Left lobe of liver (tissue), 2 donors: Measurements from ENCODE around the gene CLDN25. TPM values are rescaled to one million over a fixed set of nuclear protein-coding genes. Genes with fewer than 3 reads are reported as not detected.
A peak's percentile ranks its signal among the peaks of the same experiment; 100 is the strongest.
"Not testable (repeated sequence)": the region's sequence is repeated elsewhere in the genome, so short reads cannot be mapped to it uniquely, and the experiment has no call there.

Experiments used
- ATAC-seq: fragments of 200-7000 bp; cut with Tn5 transposase; one replicate; pipeline ENCODE4 v1.9.1; 2020; ENCODE audit warnings: mild to moderate bottlenecking, moderate library complexity
- DNase-seq: peaks from one replicate; pipeline ENCODE4 v3.0.0-alpha.2; 2020; ENCODE audit warnings: low spot score
- total RNA-seq: library from RNA; stranded (reverse); gene quantifications from one replicate; pipeline ENCODE4 v1.2.1, GENCODE V29; 2021
- donor health status: DM: no; HTN: no; CAD: no; lungs with moderate emphysema.
- donor health status: DM: no; HTN: yes; CAD: no.

The CLDN25 gene
- not detected for total RNA-seq

DNA sequence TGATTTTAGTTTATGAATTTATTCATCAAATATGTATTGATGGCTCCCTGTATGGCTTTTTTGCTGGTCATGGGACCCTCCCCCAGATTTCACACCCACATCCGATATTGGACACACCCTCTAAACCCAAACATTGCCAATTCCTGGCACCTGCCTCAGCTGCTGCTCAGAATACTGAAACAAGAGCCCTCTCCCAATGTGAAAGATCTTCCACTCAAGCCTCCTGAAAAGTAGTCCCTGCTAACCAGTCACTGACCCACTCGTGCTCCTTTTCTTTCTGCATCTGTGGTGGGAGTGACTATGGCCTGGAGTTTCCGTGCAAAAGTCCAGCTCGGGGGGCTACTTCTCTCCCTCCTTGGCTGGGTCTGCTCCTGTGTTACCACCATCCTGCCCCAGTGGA lies at the start of gene CLDN25:
CLDN25 (plus strand) TSS at position 301 of the 400 bp plus-strand sequence; CDS start at position 301, 0 bp downstream.
- DNase-seq = no peak

DNA sequence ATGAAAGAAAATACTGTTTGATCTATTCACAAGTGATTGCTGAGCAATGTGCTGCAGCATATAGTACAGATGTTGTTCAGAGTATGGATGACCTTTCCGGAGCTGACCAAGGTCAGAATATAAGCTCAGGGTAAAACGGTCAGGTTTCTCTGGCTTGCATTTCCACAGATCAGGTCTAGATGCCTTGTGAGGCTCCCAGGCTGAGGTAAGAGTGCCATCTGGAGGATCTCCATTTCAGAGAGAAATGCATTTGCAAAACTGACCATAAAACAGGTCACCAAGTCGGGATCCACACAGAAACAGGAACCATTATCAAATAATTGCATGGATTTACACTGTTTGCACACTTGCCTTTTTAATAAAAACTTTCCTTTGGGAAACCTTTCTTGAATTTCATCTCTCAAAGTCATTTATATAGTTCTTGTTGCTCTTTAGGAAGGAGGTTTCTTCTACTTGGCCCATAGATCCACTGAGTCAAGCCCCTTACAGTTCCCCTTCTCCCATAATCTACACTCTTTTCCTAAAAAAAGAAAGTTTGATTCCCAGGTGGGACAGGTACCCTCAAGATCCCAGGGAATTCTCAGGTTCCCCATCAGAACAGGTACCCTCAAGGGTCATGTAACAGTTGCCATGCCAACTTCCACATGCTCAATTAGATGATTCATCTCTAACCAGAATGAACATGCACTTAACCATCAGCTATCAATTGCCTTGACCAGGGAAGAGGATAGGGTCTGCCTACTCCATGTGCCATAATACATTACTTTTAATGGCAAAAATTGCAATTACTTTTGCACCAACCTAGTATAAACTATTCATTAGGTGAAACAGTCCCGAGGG lies 48.5 kb upstream of the CLDN25 start:
- peak; percentile 84 for ATAC-seq
- DNase-seq = no peak

More for the DNA sequence above, at the start of gene CLDN25:
- ATAC-seq = no peak

DNA sequence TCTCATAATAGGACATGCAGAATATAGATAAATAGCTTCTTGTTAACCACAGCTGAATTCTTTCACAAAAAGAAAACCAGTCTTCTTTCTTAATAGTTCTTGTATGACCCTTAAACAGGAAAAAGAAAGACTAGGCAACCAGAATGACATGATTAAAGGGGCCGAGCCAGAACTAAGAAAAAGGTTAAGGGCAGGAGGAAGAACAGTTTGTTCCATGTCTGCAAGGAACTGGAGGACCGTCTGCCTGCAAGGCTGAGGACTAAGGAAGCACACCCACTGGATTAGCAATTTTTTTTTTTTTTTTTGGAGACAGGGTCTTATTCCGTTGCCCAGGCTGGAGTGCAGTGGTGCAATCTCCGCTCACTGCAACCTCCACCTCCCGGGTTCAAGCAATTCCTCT lies 47.5 kb upstream of the CLDN25 start:
- DNase-seq = no peak
- no peak for ATAC-seq

GRCh38 chr11:113736323-113736722 lies 43.3 kb upstream of the CLDN25 start:
- DNase-seq (no peak), ATAC-seq (no peak)

- DNase-seq (no peak), ATAC-seq (no peak)
Observed at GRCh38 chr11:113752932-113753331, 26.7 kb upstream of the CLDN25 start.

DNA sequence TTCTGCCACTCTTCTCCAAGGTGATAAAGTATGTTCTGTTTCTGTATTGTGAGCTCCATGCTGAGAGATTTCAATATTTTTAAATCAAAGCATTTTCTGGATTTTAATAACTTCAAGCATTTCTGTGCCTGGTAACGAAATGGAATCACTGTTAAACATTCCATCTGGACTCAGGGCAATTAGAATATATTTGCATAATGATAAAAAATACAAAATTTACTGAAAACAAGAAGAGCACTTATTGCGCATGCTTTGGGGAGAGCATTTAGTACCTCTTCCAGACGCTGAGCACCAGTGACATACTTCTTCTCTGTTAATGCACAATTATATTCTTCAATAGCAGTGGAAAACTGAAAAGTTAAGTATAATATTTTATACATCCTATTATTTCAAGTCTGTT lies 19.4 kb upstream of the CLDN25 start:
- DNase-seq (no peak), ATAC-seq (no peak)

DNA sequence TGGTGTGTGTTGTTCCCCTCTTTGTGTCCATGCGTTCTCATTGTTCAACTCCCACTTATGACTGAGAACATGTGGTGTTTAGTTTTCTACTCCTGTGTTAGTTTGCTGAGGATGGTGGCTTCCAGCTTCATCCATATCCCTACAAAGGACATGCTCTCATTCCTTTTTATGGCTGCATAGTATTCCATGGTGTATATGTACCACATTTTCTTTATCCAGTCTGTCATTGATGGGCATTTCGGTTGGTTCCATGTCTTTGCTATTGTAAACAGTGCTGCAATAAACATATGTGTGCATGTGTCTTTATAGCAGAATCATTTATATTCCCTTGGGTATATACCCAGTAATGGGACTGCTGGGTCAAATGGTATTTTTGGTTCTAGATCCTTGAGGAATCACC lies 16.6 kb upstream of the CLDN25 start:
- not testable (repeated sequence) for ATAC-seq, DNase-seq

GRCh38 chr11:113764527-113765219 lies 14.9 kb upstream of the CLDN25 start:
- DNase-seq = no peak
- no peak for ATAC-seq

DNA sequence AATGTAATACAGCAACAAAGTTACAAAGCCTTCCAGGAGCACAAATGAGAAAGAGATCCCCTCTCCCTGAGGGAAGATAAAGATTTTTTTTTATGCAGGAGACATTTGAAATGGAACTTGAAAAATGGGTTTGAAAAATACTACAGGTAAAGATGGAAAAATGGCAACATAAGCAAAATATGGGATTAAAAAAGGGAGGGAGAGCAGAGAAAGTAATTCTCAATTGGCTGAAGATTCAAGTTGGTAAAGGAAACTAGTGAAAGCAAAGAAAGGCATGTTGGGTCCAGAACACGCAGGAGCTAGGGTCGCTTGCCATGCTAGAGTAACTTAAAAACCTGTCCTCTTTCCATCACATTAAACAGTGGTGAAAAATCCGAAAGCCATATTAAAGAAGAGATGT lies 7.6 kb upstream of the CLDN25 start:
- DNase-seq = no peak
- no peak for ATAC-seq

DNA sequence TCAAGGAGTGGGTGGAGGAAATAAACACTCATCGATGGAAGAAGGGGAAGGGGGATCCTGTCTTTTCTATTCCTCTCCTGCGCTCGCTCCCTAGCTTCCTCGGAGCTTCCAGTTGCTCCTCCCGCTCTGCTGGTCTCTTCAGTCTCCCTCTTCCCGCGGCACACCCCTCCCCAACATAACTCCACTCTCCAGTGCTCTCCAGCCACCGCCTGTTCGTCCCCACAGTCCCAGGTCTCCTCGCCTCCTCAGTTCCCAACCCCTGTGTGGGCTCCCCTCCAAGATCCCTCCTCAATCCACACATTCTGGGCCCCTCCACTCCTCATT lies 6.5 kb upstream of the CLDN25 start:
- peak; percentile 48 for ATAC-seq
- no peak for DNase-seq

- DNase-seq = peak; percentile 98
- ATAC-seq = peak; percentile 97
Observed at GRCh38 chr11:113773416-113774173, 6.0 kb upstream of the CLDN25 start, which contains the start of gene ZW10. ZW10 (minus strand) TSS chr11:113773692; CDS start chr11:113773666, 26 bp downstream.

- ATAC-seq = no peak
- DNase-seq = no peak
Observed at GRCh38 chr11:113774174-113774503, 5.5 kb upstream of the CLDN25 start.

GRCh38 chr11:113778111-113778910 lies 1.3 kb upstream of the CLDN25 start:
- peak; percentile 63 for DNase-seq
- peak; percentile 43 for ATAC-seq

DNA sequence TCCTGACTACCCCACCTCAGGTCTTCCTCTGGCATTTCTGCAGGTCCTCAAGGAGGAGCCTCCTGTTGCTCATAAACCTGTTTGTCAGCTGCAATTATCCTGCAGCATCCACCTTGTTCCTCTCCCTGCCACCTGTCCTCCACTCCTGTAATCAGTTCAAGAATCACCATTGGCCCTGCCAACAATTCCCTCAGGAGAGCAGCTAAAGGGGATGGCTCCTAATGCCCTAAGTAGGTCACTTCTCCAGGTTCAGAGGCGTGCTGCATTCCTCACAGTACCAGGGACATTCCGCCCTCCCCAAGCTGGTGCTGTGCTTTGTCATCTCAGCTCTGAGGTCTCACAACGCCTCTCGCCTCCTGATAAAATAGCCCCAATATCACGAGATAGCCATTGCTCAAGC lies 2.1 kb downstream of the CLDN25 start:
- peak; percentile 65 for DNase-seq
- peak; percentile 83 for ATAC-seq

GRCh38 chr11:113782134-113782533 lies 2.5 kb downstream of the CLDN25 start:
- no peak for DNase-seq
- peak; percentile 76 for ATAC-seq

DNA sequence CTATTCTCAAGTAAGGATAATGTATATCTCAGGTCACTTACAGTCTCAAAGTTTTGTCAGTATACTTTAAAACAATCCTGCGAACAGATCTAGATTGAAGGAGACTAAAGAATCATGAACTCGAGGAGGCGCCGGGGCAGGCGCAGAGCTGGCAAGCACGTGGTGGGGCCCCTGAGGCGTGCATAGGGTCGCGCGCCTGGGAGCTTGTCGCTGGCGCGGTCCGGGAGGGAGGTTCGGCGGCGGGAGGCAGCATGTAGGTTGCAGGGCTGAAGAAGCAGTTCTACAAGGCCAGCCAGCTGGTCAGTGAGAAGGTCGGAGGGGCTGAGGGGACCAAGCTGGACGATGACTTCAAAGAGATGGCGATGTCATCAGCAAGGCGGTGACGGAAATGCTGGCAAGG lies 9.4 kb downstream of the CLDN25 start:
- not testable (repeated sequence) for DNase-seq, ATAC-seq

DNA sequence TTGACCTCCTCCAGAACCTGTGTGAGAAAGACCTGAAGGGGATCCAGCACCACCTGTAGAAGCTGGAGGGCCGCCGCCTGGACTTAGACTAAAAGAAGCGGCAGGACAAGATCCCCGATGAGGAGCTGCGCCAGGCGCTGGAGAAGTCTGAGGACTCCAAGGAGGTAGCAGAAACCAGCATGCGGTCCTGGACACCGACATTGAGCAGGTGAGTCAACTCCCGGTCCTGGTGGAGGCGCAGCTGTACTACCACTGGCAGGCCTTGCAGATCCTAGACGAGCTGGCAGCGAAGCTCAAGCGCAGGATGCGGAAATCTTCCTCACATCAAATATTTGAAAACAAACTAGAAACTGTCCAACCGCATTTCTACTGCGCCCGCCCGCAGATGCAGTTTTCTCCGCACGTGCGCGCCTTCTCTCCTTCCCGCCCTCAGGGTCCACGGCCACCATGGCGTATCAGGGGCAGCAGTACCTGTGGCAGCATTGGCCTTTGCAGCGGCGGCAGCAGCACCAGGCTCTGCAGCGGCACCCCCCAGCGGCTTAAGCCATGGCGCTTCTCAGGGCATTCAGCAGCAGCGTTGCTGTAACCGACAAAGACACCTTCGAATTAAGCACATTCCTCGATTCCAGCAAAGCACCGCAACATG lies 10.2 kb downstream of the CLDN25 start:
- ATAC-seq = no peak
- no peak for DNase-seq

DNA sequence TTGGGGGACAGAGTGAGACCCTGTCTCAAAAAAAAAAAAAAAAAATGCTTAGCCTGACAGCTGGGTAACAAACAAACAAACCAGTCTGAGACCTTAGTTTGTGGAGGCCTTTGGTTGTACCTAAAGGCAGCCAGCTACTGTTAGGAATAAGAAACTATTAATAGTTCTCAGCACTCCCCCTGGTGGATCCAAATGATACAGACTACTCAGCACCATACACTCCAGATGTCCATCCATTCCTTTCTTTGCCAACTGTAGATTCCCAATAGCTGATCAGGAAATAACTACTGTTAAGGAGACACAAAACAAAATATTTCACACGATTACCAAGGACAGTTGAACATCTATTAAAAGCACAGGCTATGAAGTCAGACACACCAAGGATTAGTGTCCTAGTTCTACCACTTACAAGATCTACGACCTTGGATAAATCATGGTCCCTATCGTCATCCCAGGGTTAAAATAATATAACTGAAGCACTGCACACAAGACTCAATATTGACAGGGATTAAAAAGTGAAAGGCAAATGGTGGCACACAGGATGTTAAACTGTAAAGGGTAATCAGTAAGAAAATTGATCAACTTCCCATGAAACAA lies 17.2 kb downstream of the CLDN25 start:
- DNase-seq (no peak), ATAC-seq (peak; percentile 100)

- ATAC-seq = no peak
- DNase-seq = no peak
Observed at GRCh38 chr11:113802621-113803020, 23.0 kb downstream of the CLDN25 start.

GRCh38 chr11:113805640-113806039 lies 26.0 kb downstream of the CLDN25 start:
- no peak for ATAC-seq

More at GRCh38 chr11:113805640-113806039, 26.0 kb downstream of the CLDN25 start:
- DNase-seq = no peak
